ENCODE results near the gene HOXB2.

HOXB2 gene

DNA sequence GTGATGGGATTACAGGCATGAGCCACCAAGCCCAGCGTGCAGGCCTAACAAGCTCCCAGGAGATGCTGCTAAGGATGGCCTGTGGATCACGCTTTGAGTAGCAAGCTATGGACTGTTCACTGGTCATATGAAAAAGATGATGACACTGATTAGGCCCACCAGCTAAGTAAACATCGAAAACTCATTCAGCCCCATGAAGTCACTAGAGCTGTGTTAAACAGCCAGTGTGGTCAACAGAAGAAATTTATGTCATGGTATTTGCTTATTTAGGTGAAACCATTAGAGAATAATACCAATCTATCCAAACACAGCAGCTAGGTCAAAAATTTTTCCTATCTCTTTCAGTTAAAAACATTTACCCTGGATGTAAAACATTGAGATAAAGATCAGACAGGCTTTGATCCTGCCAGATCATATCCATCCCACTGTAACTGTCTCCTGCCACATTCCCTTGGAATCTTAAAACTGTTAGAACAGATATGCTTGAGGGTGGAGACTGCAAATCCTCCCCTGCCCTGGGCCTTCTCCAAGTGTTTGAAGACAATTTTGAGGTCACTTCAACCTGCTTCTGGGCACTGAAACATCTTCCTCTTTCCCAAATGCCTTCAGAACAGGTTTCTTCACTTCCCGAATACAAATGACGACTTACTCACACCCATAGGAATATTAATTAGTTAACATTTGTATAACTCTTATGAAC is 45.0 kb downstream of the HOXB2 start (continued):
- TF ChIP-seq PRDM10 (tag by site-specific recombination; IDR thresholded peaks at IDR 0.05) (peak; percentile 92), ZNF394 (tag by site-specific recombination; IDR thresholded peaks at IDR 0.05; ENCODE audit: borderline replicate concordance) (no peak; the same call in 1 of the 2 replicates), PRDM6 (tag by site-specific recombination; IDR thresholded peaks at IDR 0.05) (peak; percentile 74), ZNF530 (tag by site-specific recombination; IDR thresholded peaks at IDR 0.05; ENCODE audit: low read depth) (no peak), ZNF623 (tag by site-specific recombination; IDR thresholded peaks at IDR 0.05) (no peak), ZNF558 (tag by site-specific recombination; IDR thresholded peaks at IDR 0.05) (no peak), ZNF175 (tag by site-specific recombination; IDR thresholded peaks at IDR 0.05) (no peak), OSR2 (tag by site-specific recombination; IDR thresholded peaks at IDR 0.05) (peak; percentile 60; the same call in 1 of the 2 replicates), TCF7L2 (IDR thresholded peaks at IDR 0.05; ENCODE audit: borderline replicate concordance, low read depth, low read length) (0 out of 2 replicates have a peak, but pooled peaks have one; percentile 50), ZNF548 (tag by site-specific recombination; IDR thresholded peaks at IDR 0.05) (no peak)
- TF ChIP-seq, protein P1, sequence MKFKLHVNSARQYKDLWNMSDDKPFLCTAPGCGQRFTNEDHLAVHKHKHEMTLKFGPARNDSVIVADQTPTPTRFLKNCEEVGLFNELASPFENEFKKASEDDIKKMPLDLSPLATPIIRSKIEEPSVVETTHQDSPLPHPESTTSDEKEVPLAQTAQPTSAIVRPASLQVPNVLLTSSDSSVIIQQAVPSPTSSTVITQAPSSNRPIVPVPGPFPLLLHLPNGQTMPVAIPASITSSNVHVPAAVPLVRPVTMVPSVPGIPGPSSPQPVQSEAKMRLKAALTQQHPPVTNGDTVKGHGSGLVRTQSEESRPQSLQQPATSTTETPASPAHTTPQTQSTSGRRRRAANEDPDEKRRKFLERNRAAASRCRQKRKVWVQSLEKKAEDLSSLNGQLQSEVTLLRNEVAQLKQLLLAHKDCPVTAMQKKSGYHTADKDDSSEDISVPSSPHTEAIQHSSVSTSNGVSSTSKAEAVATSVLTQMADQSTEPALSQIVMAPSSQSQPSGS (tag by site-specific recombination; IDR thresholded peaks at IDR 0.05; ENCODE audit: low read depth): peak; percentile 36; the same call in 1 of the 2 replicates

DNA sequence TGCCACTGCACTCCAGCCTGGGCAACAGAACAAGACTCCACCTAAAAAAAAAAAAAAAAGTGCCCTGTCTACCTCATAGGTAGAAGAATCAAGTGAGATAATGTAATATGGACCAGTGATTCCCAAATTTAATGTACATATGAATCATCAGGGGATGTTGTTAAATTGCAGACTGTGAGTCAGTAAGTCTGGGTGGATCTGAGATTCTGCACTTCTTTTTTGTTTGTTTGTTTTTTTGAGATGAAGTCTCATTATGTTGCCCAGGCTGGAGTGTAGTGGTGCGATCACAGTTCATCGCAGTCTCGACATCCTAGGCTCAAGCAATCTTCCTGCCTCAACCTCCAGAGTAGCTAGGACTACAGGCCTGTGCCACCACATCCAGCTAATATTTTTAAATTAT is 45.7 kb downstream of the HOXB2 start:
- POLR2A ChIA-PET: interaction anchor here (0.6 to 2.2 kb wide), 3 partner anchors 23 to 89 kb away, joined by 3 to 5 read pairs (median 4); no protein-coding TSS in a partner anchor
- Histone ChIP-seq H3K4me3 (ENCODE audit: low read depth, low read length) (no peak overlapping the region), H3K4me1 (ENCODE audit: control insufficient read depth, insufficient read depth, low read length) (peaks cover 28% of the 10 kb centered on the region), H3K9me3 (ENCODE audit: control insufficient read depth, insufficient read depth, low read depth, low read length) (no peaks in the 10 kb centered on the region), H3K27ac (ENCODE audit: extremely low read depth, low read depth, low read length) (peak overlapping the region; percentile 26; the same call in 1 of the 2 replicates), H3K36me3 (ENCODE audit: control insufficient read depth in 2 of 2, insufficient read depth in 1 of 2, low read length in 2 of 2) (no peaks in the 10 kb centered on the region)
- CTCF ChIA-PET: interaction anchor here (0.6 to 2.4 kb wide), 6 partner anchors 13 to 123 kb away, joined by 3 to 9 read pairs (median 3); partner anchors contain the start of gene HOXB5
- TF ChIP-seq ZNF521 (tag by site-specific recombination; IDR thresholded peaks at IDR 0.05) (no peak), HIC1 (tag by site-specific recombination; IDR thresholded peaks at IDR 0.05) (peak; percentile 67; the same call in 1 of the 2 replicates), ZNF48 (tag by site-specific recombination; IDR thresholded peaks at IDR 0.05) (no peak), ZNF654 (tag by site-specific recombination; IDR thresholded peaks at IDR 0.05; ENCODE audit: low read depth) (peak; percentile 12), KLF1 (tag by site-specific recombination; IDR thresholded peaks at IDR 0.05) (peak; percentile 36; the same call in 1 of the 2 replicates), ZNF157 (tag by site-specific recombination; IDR thresholded peaks at IDR 0.05) (no peak), ELK4 (IDR thresholded peaks at IDR 0.05; ENCODE audit: borderline replicate concordance, low read depth, low read length) (no peak), ZNF76 (tag by site-specific recombination; IDR thresholded peaks at IDR 0.05; ENCODE audit: borderline replicate concordance, low read depth) (no peak), ZNF629 (tag by site-specific recombination; IDR thresholded peaks at IDR 0.05) (peak; percentile 71), ZFHX2 (tag by site-specific recombination; conservative IDR thresholded peaks at IDR 0.05) (no peak), ZNF112 (tag by site-specific recombination; IDR thresholded peaks at IDR 0.05) (no peak), ZNF214 (tag by site-specific recombination; IDR thresholded peaks at IDR 0.05; ENCODE audit: borderline replicate concordance) (no peak), ZNF473 (tag by site-specific recombination; IDR thresholded peaks at IDR 0.05) (no peak), ZBTB21 (tag by site-specific recombination; IDR thresholded peaks at IDR 0.05) (peak; percentile 30; the same call in 1 of the 2 replicates)
